ENCODE results near the gene GCA. TPM values are rescaled to one million over a fixed set of nuclear protein-coding genes. Genes with fewer than 3 reads are reported as not detected.

The GCA gene
- total RNA-seq, 1 donor from 2014 or later: 4.5 TPM

Other genes with a start within 250 kb of the GCA start
- not detected in 2 replicates for gene GCG, start 191.9 kb upstream of the GCA start, total RNA-seq
- 1.3 TPM in 2 replicates for gene FAP, start 100.7 kb upstream of the GCA start, total RNA-seq
- gene IFIH1, start 25.4 kb upstream of the GCA start, total RNA-seq: 5.3 and 8.2 TPM in 2 replicates